ENCODE results near the gene PTPN6. TPM values are rescaled to one million over a fixed set of nuclear protein-coding genes. Genes with fewer than 3 reads are reported as not detected.

The PTPN6 gene
- total RNA-seq, 4 donors from 2014 or later = 31.8 to 44.5 (median 34.4) TPM

GRCh38 chr12:6938353-6939190, 12.6 kb upstream of the PTPN6 start:
- intact Hi-C loops (cut with DNase I; ENCODE audit: low total_unique reads) = no loop called here
- TF ChIP-seq POLR2A (IDR thresholded peaks at IDR 0.05) (no peak), CTCF (IDR thresholded peaks at IDR 0.05) (no peak)
- 67 to 75% methylated on average over 21 to 27 of the region's 32 CpGs for WGBS, 2 donors
- peak in 1 of 2 donors; percentile 91 for DNase-seq (ENCODE audit: low spot score in 2 of 2)
- H3K4me3 ChIP-seq (ENCODE audit: low read depth, poor library complexity, severe bottlenecking) = no peak overlapping the region

DNA sequence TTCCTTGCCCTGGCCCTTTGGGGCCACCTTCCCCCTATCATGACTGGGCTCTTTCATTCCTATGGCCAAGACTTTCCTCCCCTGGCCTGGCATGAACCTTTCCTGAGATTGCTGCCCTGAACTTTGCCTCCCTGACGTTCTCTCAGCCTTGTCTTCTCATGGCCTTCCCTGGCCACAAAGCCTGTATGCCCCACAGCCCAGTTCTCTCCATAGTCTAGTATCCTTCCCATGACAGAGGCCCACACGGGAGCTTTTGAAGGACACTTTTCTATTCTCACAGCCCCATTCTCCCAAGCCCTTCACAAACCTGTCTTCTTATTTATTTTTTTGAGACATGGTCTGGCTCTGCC, 12.0 kb upstream of the PTPN6 start:
- no peak for DNase-seq (ENCODE audit: low spot score in 2 of 2)
- intact Hi-C loops (cut with DNase I; ENCODE audit: low total_unique reads) = no loop called here
- no peak for TF ChIP-seq POLR2A (IDR thresholded peaks at IDR 0.05)
- H3K4me3 ChIP-seq (ENCODE audit: low read depth, poor library complexity, severe bottlenecking) = no peak overlapping the region
- WGBS, 2 donors = 77 to 78% methylated on average over 2 of the region's 2 CpGs

DNA sequence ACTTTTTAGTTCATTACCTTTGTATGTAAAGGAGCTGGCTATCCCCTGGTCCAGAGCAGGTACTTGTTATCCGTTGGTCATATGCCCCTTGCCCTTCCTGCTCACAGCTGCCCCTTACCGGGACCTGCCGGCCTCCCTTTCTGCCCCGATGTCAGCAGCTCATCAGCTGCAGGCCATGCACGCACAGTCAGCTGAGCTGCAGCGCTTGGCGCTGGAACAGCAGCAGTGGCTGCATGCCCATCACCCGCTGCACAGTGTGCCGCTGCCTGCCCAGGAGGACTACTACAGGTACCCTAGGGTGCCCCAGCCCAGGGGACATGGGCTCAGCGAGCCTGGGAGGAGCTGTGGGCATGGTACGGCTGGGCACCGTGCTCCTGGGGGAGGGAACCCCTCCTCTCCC, 9.9 kb upstream of the PTPN6 start:
- TF ChIP-seq POLR2A (IDR thresholded peaks at IDR 0.05) (no peak), CTCF (IDR thresholded peaks at IDR 0.05) (no peak)
- peak in 1 of 2 donors; percentile 86 for DNase-seq (ENCODE audit: low spot score in 2 of 2)
- intact Hi-C loops (cut with DNase I; ENCODE audit: low total_unique reads) = no loop called here
- WGBS, 2 donors = 55 to 77% methylated on average over 8 to 9 of the region's 12 CpGs
- H3K4me3 ChIP-seq (ENCODE audit: low read depth, poor library complexity, severe bottlenecking) = no peak overlapping the region

DNA sequence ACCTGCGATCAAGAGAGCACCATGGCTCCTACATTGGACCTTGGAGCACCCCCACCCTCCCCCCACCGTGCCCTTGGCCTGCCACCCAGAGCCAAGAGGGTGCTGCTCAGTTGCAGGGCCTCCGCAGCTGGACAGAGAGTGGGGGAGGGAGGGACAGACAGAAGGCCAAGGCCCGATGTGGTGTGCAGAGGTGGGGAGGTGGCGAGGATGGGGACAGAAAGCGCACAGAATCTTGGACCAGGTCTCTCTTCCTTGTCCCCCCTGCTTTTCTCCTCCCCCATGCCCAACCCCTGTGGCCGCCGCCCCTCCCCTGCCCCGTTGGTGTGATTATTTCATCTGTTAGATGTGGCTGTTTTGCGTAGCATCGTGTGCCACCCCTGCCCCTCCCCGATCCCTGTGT, 9.4 kb upstream of the PTPN6 start:
- 76% methylated on average over 12 of the region's 12 CpGs for WGBS, 2 donors
- intact Hi-C loops (cut with DNase I; ENCODE audit: low total_unique reads) = no loop called here
- no peak overlapping the region for H3K4me3 ChIP-seq (ENCODE audit: low read depth, poor library complexity, severe bottlenecking)
- TF ChIP-seq POLR2A (IDR thresholded peaks at IDR 0.05) (no peak), CTCF (IDR thresholded peaks at IDR 0.05) (no peak)
- DNase-seq (ENCODE audit: low spot score in 2 of 2) = no peak

DNA sequence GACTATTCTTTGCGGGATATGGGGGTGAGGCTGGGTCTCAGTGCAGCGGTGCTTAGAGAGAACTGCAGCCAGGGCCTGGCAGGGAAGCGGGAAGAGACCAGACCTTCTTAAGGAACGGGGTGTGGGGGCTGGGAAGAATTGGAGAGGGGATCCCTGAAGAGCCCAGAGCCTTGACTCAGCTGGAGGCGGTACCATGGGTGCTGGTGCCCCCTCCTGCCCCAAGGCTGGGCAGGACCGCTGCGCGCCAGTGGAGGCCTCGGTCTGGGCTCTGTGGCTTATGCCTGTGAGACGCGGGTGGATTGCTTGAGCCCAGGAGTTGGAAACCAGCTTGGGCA, 8.9 kb upstream of the PTPN6 start:
- peak in 1 of 2 donors; percentile 86 for DNase-seq (ENCODE audit: low spot score in 2 of 2)
- TF ChIP-seq CTCF (IDR thresholded peaks at IDR 0.05) = no peak
- no peak for TF ChIP-seq POLR2A (IDR thresholded peaks at IDR 0.05)
- 82 to 85% methylated on average over 11 of the region's 11 CpGs for WGBS, 2 donors
- H3K4me3 ChIP-seq (ENCODE audit: low read depth, poor library complexity, severe bottlenecking) = no peak overlapping the region
- intact Hi-C loops (cut with DNase I; ENCODE audit: low total_unique reads) = no loop called here

GRCh38 chr12:6943389-6943721, 7.8 kb upstream of the PTPN6 start:
- intact Hi-C loops (cut with DNase I; ENCODE audit: low total_unique reads) = no loop called here
- TF ChIP-seq POLR2A (IDR thresholded peaks at IDR 0.05) = no peak
- TF ChIP-seq CTCF (IDR thresholded peaks at IDR 0.05) = no peak
- H3K4me3 ChIP-seq (ENCODE audit: low read depth, poor library complexity, severe bottlenecking) = no peak overlapping the region
- peak; percentile 92 to 96 for DNase-seq (ENCODE audit: low spot score in 2 of 2)
- 1% methylated on average over 13 of the region's 13 CpGs for WGBS, 2 donors

Measured in lower leg skin (tissue), 4 donors.